ENCODE measurements around the gene UPF1.

The UPF1 gene

DNA sequence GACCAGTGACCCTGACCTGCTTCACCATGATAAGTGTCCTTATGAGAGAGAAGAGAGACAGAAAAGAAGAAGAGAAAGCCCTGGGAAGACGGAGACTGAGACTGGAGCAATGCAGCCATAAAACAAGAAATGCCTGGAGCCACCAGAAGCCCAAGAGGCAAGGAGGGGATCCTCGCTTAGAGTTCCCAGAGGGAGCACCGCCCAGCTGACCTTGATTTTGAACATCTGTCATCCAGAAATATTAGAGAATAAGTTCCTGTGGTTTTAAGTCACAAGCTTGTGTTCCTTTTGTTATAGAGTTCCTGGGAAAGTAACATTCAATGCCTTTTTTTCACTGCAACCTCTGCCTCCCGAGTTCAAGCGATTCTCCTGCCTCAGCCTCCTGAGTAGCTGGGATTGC lies 44.0 kb downstream of the UPF1 start:
- no peak overlapping the region for H3K4me3 Mint-ChIP-seq
- H3K36me3 Mint-ChIP-seq (ENCODE audit: low read depth): peaks cover 66% of the 10 kb centered on the region
- peaks cover 5% of the 10 kb centered on the region for H3K4me1 Mint-ChIP-seq
- peaks cover 16% of the 10 kb centered on the region for H3K9me3 Mint-ChIP-seq
- no peak overlapping the region for H3K27ac Mint-ChIP-seq
- no peaks in the 10 kb centered on the region for H3K27me3 Mint-ChIP-seq (ENCODE audit: low read depth)
- TF ChIP-seq, protein P1, sequence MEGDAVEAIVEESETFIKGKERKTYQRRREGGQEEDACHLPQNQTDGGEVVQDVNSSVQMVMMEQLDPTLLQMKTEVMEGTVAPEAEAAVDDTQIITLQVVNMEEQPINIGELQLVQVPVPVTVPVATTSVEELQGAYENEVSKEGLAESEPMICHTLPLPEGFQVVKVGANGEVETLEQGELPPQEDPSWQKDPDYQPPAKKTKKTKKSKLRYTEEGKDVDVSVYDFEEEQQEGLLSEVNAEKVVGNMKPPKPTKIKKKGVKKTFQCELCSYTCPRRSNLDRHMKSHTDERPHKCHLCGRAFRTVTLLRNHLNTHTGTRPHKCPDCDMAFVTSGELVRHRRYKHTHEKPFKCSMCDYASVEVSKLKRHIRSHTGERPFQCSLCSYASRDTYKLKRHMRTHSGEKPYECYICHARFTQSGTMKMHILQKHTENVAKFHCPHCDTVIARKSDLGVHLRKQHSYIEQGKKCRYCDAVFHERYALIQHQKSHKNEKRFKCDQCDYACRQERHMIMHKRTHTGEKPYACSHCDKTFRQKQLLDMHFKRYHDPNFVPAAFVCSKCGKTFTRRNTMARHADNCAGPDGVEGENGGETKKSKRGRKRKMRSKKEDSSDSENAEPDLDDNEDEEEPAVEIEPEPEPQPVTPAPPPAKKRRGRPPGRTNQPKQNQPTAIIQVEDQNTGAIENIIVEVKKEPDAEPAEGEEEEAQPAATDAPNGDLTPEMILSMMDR (IDR thresholded peaks at IDR 0.05; ENCODE audit: unreplicated experiment in 3 of 3): no peak

DNA sequence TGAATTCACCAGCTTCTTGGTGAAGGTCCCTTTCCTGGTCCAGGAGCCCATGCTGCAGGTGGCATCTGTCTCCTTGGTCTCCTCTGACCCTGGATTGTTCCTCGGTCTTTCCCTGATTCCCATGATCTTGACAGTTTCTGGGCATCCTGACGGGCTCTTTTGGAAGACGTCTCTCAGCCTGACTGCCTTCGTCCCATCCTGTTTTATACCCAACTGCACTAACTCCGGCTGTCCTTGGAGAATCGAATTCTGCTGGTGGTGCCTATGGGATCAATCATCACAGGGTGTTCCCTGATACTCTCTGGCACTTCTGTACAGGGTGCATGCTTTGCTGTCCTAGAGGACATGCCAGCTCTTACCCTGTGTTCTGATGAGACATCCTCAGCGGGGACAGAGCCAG lies 45.1 kb downstream of the UPF1 start:
- TF ChIP-seq, protein P1 (IDR thresholded peaks at IDR 0.05; ENCODE audit: unreplicated experiment in 3 of 3): no peak
- no peak overlapping the region for H3K4me3 Mint-ChIP-seq

DNA sequence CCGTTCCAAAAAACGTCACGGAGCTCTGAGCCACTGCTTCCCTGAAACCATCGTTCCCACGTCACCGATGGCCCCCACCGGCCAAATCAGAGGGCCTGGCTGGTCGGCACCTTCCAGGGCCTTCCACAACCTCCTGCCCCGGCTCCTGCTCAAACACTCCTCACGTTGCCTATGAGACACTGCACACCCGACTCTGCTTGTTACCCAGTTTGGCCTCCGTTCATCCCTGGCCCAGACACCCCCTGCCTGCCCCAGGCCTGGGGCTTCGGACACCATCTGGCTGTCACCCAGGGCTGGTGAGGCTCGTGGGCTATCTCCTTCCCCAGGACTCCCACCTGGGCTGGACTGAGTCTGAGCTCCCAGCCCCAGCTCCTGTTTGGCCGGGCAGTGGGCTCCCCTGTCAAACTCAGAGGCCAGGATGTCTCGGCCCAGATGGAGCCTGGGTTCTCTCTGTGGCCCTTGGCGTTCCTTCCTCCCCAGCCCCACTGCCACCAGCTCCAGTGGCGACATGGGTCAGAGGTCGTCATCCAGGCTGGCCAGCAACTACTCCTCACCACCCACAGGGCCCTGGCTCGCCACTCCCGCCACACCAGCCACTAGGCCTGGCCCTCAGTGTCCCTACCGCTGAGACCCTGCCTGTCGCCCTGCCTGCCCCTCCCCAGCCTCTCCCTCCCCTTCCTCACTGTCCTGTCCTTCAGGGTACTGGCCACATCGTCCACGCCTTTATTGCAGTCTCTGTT lies 46.5 kb downstream of the UPF1 start:
- Mint-ChIP-seq H3K9me3 (peaks cover 16% of the 10 kb centered on the region), H3K36me3 (ENCODE audit: low read depth) (peaks cover 68% of the 10 kb centered on the region), H3K27ac (no peak overlapping the region), H3K27me3 (ENCODE audit: low read depth) (no peaks in the 10 kb centered on the region), H3K4me3 (no peak overlapping the region), H3K4me1 (no peaks in the 10 kb centered on the region)
- TF ChIP-seq, protein P1 (IDR thresholded peaks at IDR 0.05; ENCODE audit: unreplicated experiment in 3 of 3): no peak

More for the DNA sequence above, 45.1 kb downstream of the UPF1 start:
- Mint-ChIP-seq H3K27me3 (ENCODE audit: low read depth) (no peaks in the 10 kb centered on the region), H3K36me3 (ENCODE audit: low read depth) (peaks cover 66% of the 10 kb centered on the region), H3K27ac (no peak overlapping the region), H3K9me3 (peaks cover 16% of the 10 kb centered on the region), H3K4me1 (peaks cover under 1% of the 10 kb centered on the region)

DNA sequence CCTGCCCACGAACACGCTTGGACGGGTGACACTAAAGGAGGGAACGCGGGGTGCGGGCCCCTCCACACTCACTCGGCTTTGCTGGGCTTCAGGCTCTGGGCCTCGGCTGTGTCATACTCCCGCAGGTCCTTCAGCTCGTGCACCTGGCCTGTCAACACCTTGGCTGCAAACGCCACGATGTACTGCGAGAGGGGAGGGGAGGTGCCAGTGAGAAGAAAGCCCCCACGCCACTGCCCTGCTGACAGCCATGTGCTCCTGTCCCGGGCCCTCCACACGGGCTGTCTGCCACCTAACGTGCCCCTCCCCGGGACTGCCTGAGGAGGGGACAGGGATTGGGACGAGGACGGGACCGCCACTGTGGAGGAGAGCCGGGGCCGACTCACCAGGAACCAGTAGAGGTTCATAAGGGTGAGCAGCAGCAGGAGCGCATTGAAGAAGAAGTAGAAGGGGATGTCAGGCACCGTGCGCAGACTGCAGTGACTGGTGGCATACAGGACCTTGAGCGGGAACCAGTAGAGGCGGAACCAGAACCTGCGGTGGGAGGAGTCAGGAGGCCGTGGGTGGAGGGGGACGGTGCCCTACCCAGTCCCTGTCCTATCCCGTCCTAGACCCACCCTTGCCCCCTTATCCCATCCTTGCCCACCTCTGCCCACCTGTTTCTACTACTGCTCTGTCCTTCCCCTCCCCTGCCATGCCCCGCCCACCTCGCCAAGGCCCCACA lies 47.3 kb downstream of the UPF1 start:
- Mint-ChIP-seq H3K27ac (no peak overlapping the region), H3K4me3 (no peak overlapping the region), H3K36me3 (ENCODE audit: low read depth) (peaks cover 65% of the 10 kb centered on the region), H3K9me3 (peaks cover 16% of the 10 kb centered on the region), H3K27me3 (ENCODE audit: low read depth) (no peaks in the 10 kb centered on the region), H3K4me1 (no peaks in the 10 kb centered on the region)
- TF ChIP-seq, protein P1 (IDR thresholded peaks at IDR 0.05; ENCODE audit: unreplicated experiment in 3 of 3): no peak

DNA sequence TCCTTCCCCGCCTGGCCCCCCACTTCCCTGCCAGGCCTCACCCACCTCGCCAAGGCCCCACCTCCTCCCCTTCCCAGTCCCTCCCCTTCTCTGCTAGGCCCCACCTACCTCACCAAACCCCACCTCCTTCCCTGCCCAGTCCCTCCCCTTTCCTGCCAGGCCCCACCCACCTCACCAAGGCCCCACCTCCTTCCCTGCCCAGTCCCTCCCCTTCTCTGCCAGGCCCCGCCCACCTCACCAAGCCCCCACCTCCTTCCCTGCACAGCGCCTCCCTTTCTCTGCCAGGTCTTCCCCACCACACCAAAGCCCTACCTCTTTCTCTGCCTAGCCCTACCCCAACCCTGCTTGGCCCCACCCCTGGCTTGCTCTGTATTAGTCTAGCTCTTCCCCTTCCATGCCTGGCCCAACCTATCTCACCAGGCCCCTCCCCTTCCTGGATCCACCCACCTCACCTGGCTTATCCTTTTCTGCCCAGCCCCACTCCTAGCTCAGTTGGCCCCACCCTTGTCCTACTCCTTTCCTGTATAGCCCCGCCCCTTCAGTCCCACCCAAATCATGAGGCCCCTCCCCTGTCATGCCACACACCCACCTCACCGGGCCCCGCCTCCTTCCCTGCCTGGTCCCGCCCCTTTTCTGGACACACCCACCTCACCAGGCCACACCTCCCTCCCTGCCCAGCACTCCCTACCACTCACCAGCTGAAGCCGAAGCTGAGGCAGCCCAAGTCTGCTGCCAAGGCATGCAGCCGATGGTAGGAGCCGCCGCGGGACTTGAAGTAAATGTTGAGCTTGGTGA lies 48.0 kb downstream of the UPF1 start:
- peaks cover 58% of the 10 kb centered on the region for H3K36me3 Mint-ChIP-seq (ENCODE audit: low read depth)
- TF ChIP-seq, protein P1 (IDR thresholded peaks at IDR 0.05; ENCODE audit: unreplicated experiment in 3 of 3): no peak
- H3K4me3 Mint-ChIP-seq: no peak overlapping the region
- no peaks in the 10 kb centered on the region for H3K27me3 Mint-ChIP-seq (ENCODE audit: low read depth)
- no peaks in the 10 kb centered on the region for H3K4me1 Mint-ChIP-seq
- H3K27ac Mint-ChIP-seq: no peak overlapping the region
- peaks cover 13% of the 10 kb centered on the region for H3K9me3 Mint-ChIP-seq
